Ascending aorta (tissue), 2 donors: ENCODE results near the gene PATJ. TPM values are rescaled to one million over a fixed set of nuclear protein-coding genes. Genes with fewer than 3 reads are reported as not detected.

ENCODE experiments used
- DNase-seq, 2 donors: peaks; one replicate each; pipeline ENCODE4 v3.0.0-alpha.2; 2019; ENCODE audit warnings: low spot score in 2 of 2
- H3K27ac ChIP-seq, 2 donors: fragments of 200-600 bp; sonication (generic); one replicate each; pipeline ENCODE4 v1.5.1; 2016 to 2017; ENCODE audit warnings: mild to moderate bottlenecking in 1 of 2
- H3K27me3 ChIP-seq: fragments of 200-600 bp; sonication (generic); one replicate; pipeline ENCODE4 v1.5.1; 2017
- H3K36me3 ChIP-seq, 2 donors: fragments of 200-600 bp; sonication (generic); one replicate each; pipeline ENCODE4 v1.5.1; 2016
- H3K4me1 ChIP-seq, 2 donors: fragments of 200-600 bp; sonication (generic); one replicate each; pipeline ENCODE4 v1.5.1; 2016 to 2017; ENCODE audit warnings: mild to moderate bottlenecking in 1 of 2
- H3K4me3 ChIP-seq, 2 donors: fragments of 200-600 bp; sonication (generic); one replicate each; pipeline ENCODE4 v1.5.1; 2016 to 2017; ENCODE audit warnings: mild to moderate bottlenecking in 1 of 2
- H3K9me3 ChIP-seq, 2 donors: fragments of 200-600 bp; sonication (generic); one replicate each; pipeline ENCODE4 v1.5.1; 2016
- CTCF ChIP-seq, 3 experiments: fragments of 200-600 bp in 2 of 3; fragments of 450-650 bp in 1 of 3; sonication (generic) in 2 of 3; IDR thresholded peaks; one replicate each; pipeline ENCODE4 v1.5.1; 2016 to 2019; ENCODE audit warnings: antibody characterized with exemption in 3 of 3, mild to moderate bottlenecking in 1 of 3, moderate library complexity in 1 of 3
- intact Hi-C: fragments of 100-400 bp; cut with DNase I; formaldehyde crosslinking; loops from one replicate; pipeline ENCODE4 v1.15.1; 2023
- total RNA-seq: library from RNA; depleted of rRNA; stranded (reverse); fragments of >200 nt; gene quantifications from one replicate; pipeline ENCODE4 v1.1.0, GENCODE V29; 2016

The PATJ gene
- total RNA-seq, 1 donor from 2014 or later = 26.7 TPM

GRCh38 chr1:61925591-61926298 lies 183.5 kb downstream of the PATJ start:
- no peaks in the 10 kb centered on the region for H3K27me3 ChIP-seq
- no peak overlapping the region for H3K4me3 ChIP-seq
- no peak for DNase-seq
- intact Hi-C loops = no loop called here
- H3K9me3 ChIP-seq = no peaks in the 10 kb centered on the region
- H3K36me3 ChIP-seq = no peaks in the 10 kb centered on the region
- no peaks in the 10 kb centered on the region for H3K4me1 ChIP-seq
- no peak for TF ChIP-seq CTCF (IDR thresholded peaks at IDR 0.05)
- H3K27ac ChIP-seq = no peak overlapping the region

- H3K27me3 ChIP-seq = no peaks in the 10 kb centered on the region
- H3K9me3 ChIP-seq = no peaks in the 10 kb centered on the region
- TF ChIP-seq CTCF (IDR thresholded peaks at IDR 0.05) = no peak
- DNase-seq = no peak
- H3K4me3 ChIP-seq = no peak overlapping the region
- H3K4me1 ChIP-seq = no peaks in the 10 kb centered on the region
- intact Hi-C loops = no loop called here
- H3K27ac ChIP-seq = no peak overlapping the region
- no peaks in the 10 kb centered on the region for H3K36me3 ChIP-seq
Observed at GRCh38 chr1:61926597-61926996, 184.3 kb downstream of the PATJ start.

GRCh38 chr1:61930116-61930645 lies 187.9 kb downstream of the PATJ start:
- intact Hi-C loops = no loop called here
- no peak for TF ChIP-seq CTCF (IDR thresholded peaks at IDR 0.05)
- Histone ChIP-seq H3K4me3 (no peak overlapping the region), H3K36me3 (peaks cover 0 to 3% of the 10 kb centered on the region in 2 donors), H3K27me3 (no peaks in the 10 kb centered on the region), H3K4me1 (no peaks in the 10 kb centered on the region), H3K27ac (no peak overlapping the region), H3K9me3 (no peaks in the 10 kb centered on the region)
- no peak for DNase-seq

- no peak for DNase-seq
- intact Hi-C loops = no loop called here
- no peak for TF ChIP-seq CTCF (IDR thresholded peaks at IDR 0.05)
- Histone ChIP-seq H3K9me3 (no peaks in the 10 kb centered on the region), H3K36me3 (peaks cover 0 to 3% of the 10 kb centered on the region in 2 donors), H3K27ac (no peak overlapping the region), H3K4me1 (no peaks in the 10 kb centered on the region), H3K27me3 (no peaks in the 10 kb centered on the region), H3K4me3 (no peak overlapping the region)
Observed at GRCh38 chr1:61931587-61932279, 189.5 kb downstream of the PATJ start.

GRCh38 chr1:61935516-61935915 lies 193.2 kb downstream of the PATJ start:
- intact Hi-C loops = no loop called here
- peaks cover 0 to 3% of the 10 kb centered on the region in 2 donors for H3K36me3 ChIP-seq
- H3K27ac ChIP-seq = no peak overlapping the region
- no peak overlapping the region for H3K4me3 ChIP-seq
- no peaks in the 10 kb centered on the region for H3K4me1 ChIP-seq
- no peak for DNase-seq
- H3K9me3 ChIP-seq = no peaks in the 10 kb centered on the region
- H3K27me3 ChIP-seq = no peaks in the 10 kb centered on the region
- TF ChIP-seq CTCF (IDR thresholded peaks at IDR 0.05) = no peak
